NCI-H1092 treated with DMSO at 0.1 percent for 48 hours (cell line): ENCODE results near the gene CPNE5.

Experiments used
- DNase-seq: peaks from one replicate; lab custom pipeline; 2025; lab: John Stamatoyannopoulos, UW

The CPNE5 gene

DNA sequence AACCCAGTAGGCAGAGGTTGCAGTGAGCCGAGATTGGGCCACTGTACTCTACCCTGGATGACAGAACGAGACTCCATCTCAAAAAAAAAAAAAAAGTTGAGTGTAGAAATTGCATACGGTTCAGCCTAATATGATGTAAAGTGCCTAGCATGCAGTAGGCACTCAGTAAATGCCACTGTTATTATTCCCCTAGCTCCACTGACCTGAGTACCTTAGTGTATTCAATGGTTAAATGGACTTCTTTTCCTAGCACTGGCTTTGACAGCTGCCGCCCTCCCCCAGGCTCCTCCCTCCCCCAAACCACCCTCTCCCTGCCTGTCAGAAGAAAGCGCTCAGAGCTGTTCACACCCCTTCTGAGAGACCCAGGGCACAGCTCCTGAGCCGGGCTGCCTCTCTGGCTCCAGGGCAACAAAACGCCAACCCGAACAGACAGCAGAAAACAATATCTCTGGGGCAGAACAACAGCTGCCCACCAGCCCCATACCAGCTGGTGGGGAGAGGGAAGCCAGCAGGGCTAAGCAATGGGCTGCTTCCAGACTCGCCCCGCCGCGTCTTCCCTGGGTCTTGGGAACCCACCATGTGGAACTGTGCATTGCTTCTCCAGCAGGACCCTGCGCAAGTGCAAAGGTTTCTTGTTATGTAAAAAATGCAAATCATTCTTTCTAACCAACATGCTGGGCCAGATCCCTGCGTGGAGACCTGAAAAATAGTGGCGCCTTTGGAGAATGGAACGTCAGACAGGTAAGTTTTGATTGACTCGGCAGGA lies 4.5 kb downstream of the CPNE5 start:
- no peak for DNase-seq

DNA sequence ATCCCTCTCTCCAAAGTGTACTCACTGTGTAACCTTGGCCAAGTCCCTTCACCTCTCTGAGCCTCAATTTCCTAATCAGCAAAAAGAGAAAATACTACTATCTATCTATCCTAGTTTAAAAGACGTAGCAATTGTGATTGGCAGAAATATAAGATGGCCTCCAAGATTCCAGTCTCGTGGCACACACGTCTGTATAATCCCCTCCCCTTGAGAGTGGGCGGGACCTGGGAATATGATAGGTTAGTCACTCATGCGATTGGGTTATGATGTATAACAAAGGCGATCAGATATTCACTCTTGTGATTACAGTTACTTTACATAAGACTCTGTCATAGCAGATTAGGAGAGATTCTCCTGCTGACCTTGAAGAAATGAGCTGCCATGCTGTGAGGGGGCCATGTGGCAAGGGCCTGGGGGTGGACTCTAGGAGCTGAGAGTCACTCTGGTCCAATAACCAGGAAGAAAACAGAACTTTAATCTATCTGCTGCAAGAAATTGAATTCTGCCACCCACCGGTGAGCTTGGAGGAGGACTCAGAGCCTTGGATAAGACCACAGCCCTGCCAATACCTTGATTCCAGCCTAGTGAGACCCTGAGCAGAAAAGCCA lies 6.0 kb downstream of the CPNE5 start:
- DNase-seq: no peak

DNA sequence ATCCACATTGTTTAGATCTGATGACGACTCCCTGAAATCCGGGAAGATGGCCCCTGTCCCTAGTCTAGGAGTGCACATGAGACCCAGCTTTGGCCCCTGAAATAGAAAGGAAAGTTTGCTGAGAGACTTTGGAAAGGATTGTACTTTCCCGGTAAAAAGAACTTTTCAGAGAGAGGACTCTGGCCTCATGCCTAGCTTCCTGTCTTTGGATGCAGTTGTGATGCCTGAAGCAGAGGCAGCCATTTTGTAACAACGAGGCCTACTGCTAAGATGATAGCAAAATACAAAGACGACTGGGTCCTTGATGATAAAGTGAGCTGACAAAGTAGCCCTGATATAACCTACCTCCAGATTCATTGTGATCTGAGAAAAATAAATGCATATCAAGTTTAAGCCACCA lies 6.9 kb downstream of the CPNE5 start:
- no peak for DNase-seq

- DNase-seq: no peak
These were observed 8.7 kb downstream of the CPNE5 start for GRCh38 chr6:36830577-36830976.

GRCh38 chr6:36829919-36830544 lies 9.2 kb downstream of the CPNE5 start:
- DNase-seq: peak; percentile 83

- no peak for DNase-seq
These were observed 11.8 kb downstream of the CPNE5 start for GRCh38 chr6:36827261-36828079.

DNA sequence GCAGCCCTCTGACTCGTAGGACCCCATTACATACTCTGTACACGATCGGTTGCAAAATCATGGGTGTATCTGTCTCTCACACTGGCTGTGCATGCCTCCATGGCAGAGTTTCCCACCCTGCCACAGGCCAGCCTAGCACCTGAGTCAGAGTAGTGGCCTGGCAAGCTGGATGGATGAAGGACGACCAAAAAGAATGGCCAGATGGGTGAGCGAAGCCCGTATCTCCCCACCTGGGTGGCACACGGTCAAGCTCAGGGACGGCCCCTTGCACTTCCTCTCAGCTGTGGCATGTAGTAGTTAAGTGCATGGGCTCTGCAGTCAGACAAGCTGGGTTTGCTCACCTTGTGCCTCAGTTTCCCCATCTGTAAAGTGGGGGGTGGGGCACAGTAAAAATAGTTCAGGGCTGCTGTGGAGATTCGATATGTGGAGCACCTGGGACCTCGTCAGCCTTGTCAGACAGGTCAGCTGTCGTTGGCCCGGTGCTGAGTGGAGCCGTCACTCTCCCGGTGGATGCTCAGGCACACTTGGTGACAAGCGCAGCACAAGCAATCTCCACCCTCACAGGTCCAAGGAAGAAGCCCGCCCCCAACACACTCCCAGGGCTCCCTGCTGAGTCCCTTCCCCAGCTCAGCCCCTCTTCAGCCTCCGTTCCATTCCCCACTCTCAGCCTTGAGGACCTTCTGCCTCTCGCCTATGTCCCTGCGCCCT lies 12.6 kb downstream of the CPNE5 start:
- no peak for DNase-seq

GRCh38 chr6:36825994-36826393 lies 13.2 kb downstream of the CPNE5 start:
- DNase-seq: no peak

- DNase-seq: no peak
These were observed 13.8 kb downstream of the CPNE5 start for GRCh38 chr6:36825452-36825851.

GRCh38 chr6:36824253-36824652 lies 15.0 kb downstream of the CPNE5 start:
- DNase-seq: no peak

GRCh38 chr6:36823421-36824096 lies 15.7 kb downstream of the CPNE5 start:
- no peak for DNase-seq

GRCh38 chr6:36822506-36823269 lies 16.6 kb downstream of the CPNE5 start:
- DNase-seq: no peak

DNA sequence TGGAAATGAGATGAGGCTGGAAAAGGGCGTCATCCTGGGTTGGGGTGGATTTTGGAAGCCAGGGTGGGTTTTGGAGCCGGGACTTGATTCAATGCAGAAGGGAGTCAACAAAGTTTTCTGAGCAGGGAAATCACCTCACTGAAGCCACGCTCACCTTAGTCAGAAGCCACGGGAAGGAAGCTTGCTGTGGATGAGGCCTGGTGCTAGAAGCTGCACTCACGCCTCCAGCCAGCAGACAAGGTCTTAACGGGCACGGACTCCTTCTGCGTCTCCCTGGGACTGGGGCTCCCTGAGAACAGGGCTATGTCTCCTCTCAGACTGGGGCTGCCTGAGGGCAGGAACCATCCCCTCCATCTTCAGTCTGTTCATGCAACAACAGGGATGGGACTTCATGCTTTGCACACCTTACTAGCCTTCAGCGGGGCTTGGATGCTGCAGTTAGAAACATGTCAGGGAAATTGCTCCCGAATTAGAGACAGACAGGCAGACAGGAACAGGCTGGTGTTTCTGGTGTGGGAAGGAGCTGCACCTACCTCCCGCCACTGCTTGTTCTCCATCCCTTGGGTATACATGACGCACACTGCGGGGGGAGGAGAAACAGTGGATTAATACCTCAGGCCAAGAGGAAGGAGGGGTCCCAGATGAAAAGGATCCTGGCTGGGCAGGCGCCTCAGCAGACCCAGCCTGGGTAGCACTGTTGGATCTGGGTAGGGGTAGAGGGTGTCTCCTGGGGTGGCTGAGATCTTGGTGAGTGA lies 17.5 kb downstream of the CPNE5 start:
- DNase-seq: no peak

- DNase-seq: no peak
These were observed 18.3 kb downstream of the CPNE5 start for GRCh38 chr6:36820700-36821580.

DNA sequence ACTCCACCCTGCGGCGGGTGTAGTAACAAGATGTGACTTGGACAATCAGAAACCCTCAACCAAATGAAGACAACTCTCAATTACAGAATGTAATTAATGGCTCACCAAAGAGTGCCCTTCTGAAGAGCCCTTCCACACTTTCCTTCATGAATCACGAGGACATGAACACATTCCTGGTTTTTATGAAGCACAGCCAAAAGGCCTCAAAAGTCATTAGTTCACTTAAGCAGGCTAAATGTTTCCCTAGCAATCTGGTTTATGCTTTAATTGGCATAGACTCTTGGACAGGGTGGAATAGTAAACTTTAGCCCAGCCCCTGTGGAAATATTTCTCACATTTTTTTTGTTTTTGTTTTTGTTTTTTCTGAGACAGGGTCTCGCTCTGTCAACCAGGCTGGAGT lies 20.5 kb downstream of the CPNE5 start:
- no peak for DNase-seq

GRCh38 chr6:36817847-36818246 lies 21.4 kb downstream of the CPNE5 start:
- no peak for DNase-seq

DNA sequence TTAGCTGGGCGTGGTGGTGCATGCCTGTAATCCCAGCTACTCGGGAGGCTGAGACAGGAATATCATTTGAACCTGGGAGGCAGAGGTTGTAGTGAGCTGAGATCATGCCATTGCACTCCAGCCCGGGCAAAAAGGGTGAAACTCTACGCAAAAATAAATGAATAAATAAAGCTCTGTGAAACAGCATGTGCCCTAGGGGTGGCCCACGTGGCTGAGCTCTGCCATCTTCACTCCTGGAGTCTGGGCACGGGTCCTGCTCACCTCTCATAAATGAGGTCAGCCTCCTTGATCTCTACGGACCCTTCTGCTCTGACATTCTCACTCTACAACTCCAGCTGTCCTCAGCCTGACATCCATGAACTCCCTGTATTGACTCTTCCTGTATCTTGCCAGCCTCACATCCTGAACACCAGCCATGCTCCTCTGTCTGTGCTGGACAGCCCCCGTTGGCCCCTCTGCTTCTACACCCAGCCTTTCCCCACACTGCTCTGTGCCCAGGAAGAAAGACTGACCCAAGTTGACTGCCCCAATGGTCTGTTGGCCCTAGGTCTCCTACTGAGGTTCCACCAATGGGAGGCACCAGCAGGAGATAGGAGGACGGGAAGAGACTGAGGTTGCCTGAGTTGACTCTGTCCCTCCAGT lies 21.9 kb downstream of the CPNE5 start:
- DNase-seq: no peak
